ENCODE data around the gene VSTM1. TPM values are rescaled to one million over a fixed set of nuclear protein-coding genes. Genes with fewer than 3 reads are reported as not detected.

The VSTM1 gene
- total and polyA plus RNA-seq, 12 donors = 0.33 to 0.60 TPM; not detected in 10

GRCh38 chr19:54011507-54012211 lies 52.0 kb downstream of the VSTM1 start:
- DNase-seq = no peak
- ATAC-seq = no peak
- Histone ChIP-seq H3K27ac (no peak overlapping the region), H3K9me3 (no peaks in the 10 kb centered on the region), H3K4me1 (peaks cover 0 to 4% (median 0%) of the 10 kb centered on the region in 9 donors), H3K4me3 (no peak overlapping the region), H3K27me3 (peaks cover 6 to 87% (median 83%) of the 10 kb centered on the region in 7 donors), H3K36me3 (no peaks in the 10 kb centered on the region)
- TF ChIP-seq CTCF (IDR thresholded peaks at IDR 0.05) = no peak
- intact Hi-C loops (cut with DNase I) = loop anchor here in 1 of 10 donors (5.0 kb wide), 1 partner anchor 959 kb away; no protein-coding TSS in a partner anchor
- WGBS, 2 donors = 25 to 31% methylated on average over 36 of the region's 36 CpGs

- peaks cover 6 to 80% (median 74%) of the 10 kb centered on the region in 7 donors for H3K27me3 ChIP-seq
- no peaks in the 10 kb centered on the region for H3K36me3 ChIP-seq
- ATAC-seq = no peak
- intact Hi-C loops (cut with DNase I) = loop anchor here in 1 of 10 donors (5.0 kb wide), 1 partner anchor 958 kb away; no protein-coding TSS in a partner anchor
- 87 to 92% methylated on average over 6 of the region's 6 CpGs for WGBS, 2 donors
- no peaks in the 10 kb centered on the region for H3K9me3 ChIP-seq
- H3K4me1 ChIP-seq = peaks cover 0 to 4% (median 0%) of the 10 kb centered on the region in 9 donors
- no peak for DNase-seq
- no peak for TF ChIP-seq CTCF (IDR thresholded peaks at IDR 0.05)
- H3K27ac ChIP-seq = no peak overlapping the region
- no peak overlapping the region for H3K4me3 ChIP-seq
These were observed 53.2 kb downstream of the VSTM1 start for GRCh38 chr19:54010474-54010873.

GRCh38 chr19:54009440-54009839 lies 54.3 kb downstream of the VSTM1 start:
- no peaks in the 10 kb centered on the region for H3K9me3 ChIP-seq
- WGBS, 2 donors = 80 to 83% methylated on average over 8 of the region's 8 CpGs
- H3K36me3 ChIP-seq = no peaks in the 10 kb centered on the region
- intact Hi-C loops (cut with DNase I) = no loop called here
- no peak for TF ChIP-seq CTCF (IDR thresholded peaks at IDR 0.05)
- no peak for DNase-seq
- peaks cover 0 to 4% (median 0%) of the 10 kb centered on the region in 9 donors for H3K4me1 ChIP-seq
- no peak overlapping the region for H3K27ac ChIP-seq
- peaks cover 6 to 85% (median 69%) of the 10 kb centered on the region in 7 donors for H3K27me3 ChIP-seq
- ATAC-seq = no peak
- H3K4me3 ChIP-seq = no peak overlapping the region

GRCh38 chr19:54002495-54003315 lies 61.0 kb downstream of the VSTM1 start:
- Histone ChIP-seq H3K27me3 (peaks cover 0 to 84% (median 65%) of the 10 kb centered on the region in 7 donors), H3K4me3 (no peak overlapping the region), H3K9me3 (no peaks in the 10 kb centered on the region), H3K4me1 (no peaks in the 10 kb centered on the region), H3K36me3 (no peaks in the 10 kb centered on the region), H3K27ac (no peak overlapping the region)
- 66 to 74% methylated on average over 10 of the region's 10 CpGs for WGBS, 2 donors
- DNase-seq (no peak), ATAC-seq (no peak)
- TF ChIP-seq CTCF (IDR thresholded peaks at IDR 0.05) = no peak
- intact Hi-C loops (cut with DNase I) = no loop called here

All from heart right ventricle (tissue), 16 donors.